ENCODE data around the gene PDE4D. TPM values are rescaled to one million over a fixed set of nuclear protein-coding genes. Genes with fewer than 3 reads are reported as not detected.
A peak's percentile ranks its signal among the peaks of the same experiment; 100 is the strongest.

Gene PDE4D
- total RNA-seq, 4 donors from 2014 or later: 15.9 to 66.3 (median 48.7) TPM

DNA sequence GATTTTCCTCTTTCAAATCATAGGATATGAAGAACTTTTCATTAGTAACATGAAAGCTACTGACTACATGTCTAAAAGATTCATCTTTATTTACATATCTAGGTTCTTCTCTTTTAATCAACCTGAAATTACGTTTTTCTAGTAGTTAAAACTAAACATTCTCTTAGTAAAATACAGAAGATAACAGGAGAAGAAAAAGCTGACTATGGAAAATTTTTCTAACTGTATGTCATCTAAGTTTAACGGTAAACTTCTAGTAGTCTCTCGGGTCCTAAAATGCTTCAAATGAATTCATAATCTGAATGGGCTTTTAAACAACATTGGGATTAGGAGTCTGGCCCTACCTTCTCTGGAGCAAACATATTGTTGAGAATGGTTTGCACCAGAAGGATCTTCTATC is 151.9 kb downstream of the PDE4D start:
- Histone ChIP-seq H3K36me3 (no peaks in the 10 kb centered on the region), H3K9me3 (no peaks in the 10 kb centered on the region), H3K27ac (no peak overlapping the region), H3K4me1 (no peaks in the 10 kb centered on the region), H3K27me3 (no peaks in the 10 kb centered on the region), H3K4me3 (no peak overlapping the region)
- DNase-seq (ENCODE audit: low spot score in 2 of 2): no peak
- 75 to 84% methylated on average over 3 of the region's 3 CpGs for WGBS, 2 donors
- TF ChIP-seq EP300 (IDR thresholded peaks at IDR 0.05): no peak
- TF ChIP-seq, protein P1, sequence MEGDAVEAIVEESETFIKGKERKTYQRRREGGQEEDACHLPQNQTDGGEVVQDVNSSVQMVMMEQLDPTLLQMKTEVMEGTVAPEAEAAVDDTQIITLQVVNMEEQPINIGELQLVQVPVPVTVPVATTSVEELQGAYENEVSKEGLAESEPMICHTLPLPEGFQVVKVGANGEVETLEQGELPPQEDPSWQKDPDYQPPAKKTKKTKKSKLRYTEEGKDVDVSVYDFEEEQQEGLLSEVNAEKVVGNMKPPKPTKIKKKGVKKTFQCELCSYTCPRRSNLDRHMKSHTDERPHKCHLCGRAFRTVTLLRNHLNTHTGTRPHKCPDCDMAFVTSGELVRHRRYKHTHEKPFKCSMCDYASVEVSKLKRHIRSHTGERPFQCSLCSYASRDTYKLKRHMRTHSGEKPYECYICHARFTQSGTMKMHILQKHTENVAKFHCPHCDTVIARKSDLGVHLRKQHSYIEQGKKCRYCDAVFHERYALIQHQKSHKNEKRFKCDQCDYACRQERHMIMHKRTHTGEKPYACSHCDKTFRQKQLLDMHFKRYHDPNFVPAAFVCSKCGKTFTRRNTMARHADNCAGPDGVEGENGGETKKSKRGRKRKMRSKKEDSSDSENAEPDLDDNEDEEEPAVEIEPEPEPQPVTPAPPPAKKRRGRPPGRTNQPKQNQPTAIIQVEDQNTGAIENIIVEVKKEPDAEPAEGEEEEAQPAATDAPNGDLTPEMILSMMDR (IDR thresholded peaks at IDR 0.05): no peak
- no peak for TF ChIP-seq POLR2A (IDR thresholded peaks at IDR 0.05)

DNA sequence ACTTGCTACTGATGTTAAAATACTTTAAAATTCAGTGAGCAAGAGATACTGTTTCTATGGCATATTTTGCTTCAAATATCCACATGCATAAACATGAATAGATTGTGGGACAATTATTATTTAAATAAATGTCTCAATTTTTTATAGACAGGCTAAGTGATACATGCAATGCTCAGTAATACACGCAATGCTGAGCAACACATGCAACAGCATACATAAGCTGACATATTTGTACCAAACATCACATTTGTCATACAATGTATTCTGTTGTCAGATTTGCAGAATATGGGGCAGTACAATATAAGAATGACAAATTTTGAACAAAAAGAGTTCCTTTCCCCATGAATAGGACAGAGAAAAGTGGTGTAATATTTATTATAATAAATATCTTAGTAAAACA is 155.5 kb downstream of the PDE4D start:
- 59 to 61% methylated on average over 1 of the region's 1 CpG for WGBS, 2 donors
- H3K36me3 ChIP-seq: no peaks in the 10 kb centered on the region
- no peaks in the 10 kb centered on the region for H3K9me3 ChIP-seq
- H3K27ac ChIP-seq: no peak overlapping the region
- no peak overlapping the region for H3K4me3 ChIP-seq
- DNase-seq (ENCODE audit: low spot score in 2 of 2): no peak
- TF ChIP-seq, protein P1 (IDR thresholded peaks at IDR 0.05): no peak
- TF ChIP-seq POLR2A (IDR thresholded peaks at IDR 0.05): no peak
- no peak for TF ChIP-seq EP300 (IDR thresholded peaks at IDR 0.05)
- H3K27me3 ChIP-seq: no peaks in the 10 kb centered on the region
- H3K4me1 ChIP-seq: no peaks in the 10 kb centered on the region

DNA sequence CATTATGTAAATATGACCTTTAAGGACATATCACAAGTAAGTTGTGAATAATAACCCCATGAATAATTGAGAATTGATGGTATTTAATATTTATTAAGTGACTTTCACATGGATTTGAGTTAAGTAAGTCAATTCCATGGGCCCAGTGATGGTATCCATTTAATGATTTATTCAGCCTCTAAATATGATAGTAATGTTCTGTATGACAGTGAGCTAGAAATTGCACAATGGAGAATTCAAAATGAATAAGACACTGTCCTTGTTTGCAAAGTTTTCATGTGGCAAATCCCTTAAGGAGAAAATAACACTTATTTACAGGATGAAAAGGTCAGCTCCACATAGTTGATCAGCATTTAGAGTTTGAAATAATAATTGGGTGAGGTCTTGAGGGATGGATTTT is 160.7 kb downstream of the PDE4D start:
- TF ChIP-seq, protein P1 (IDR thresholded peaks at IDR 0.05): no peak
- TF ChIP-seq POLR2A (IDR thresholded peaks at IDR 0.05) (no peak), EP300 (IDR thresholded peaks at IDR 0.05) (no peak)
- no peak overlapping the region for H3K4me3 ChIP-seq
- no peak for DNase-seq (ENCODE audit: low spot score in 2 of 2)
- H3K4me1 ChIP-seq: peaks cover 0 to 4% (median 2%) of the 10 kb centered on the region in 4 donors
- no peaks in the 10 kb centered on the region for H3K27me3 ChIP-seq
- H3K27ac ChIP-seq: peak overlapping the region in 3 of 4 donors; percentile 26 to 43 (median 31)
- H3K36me3 ChIP-seq: no peaks in the 10 kb centered on the region
- no peaks in the 10 kb centered on the region for H3K9me3 ChIP-seq

DNA sequence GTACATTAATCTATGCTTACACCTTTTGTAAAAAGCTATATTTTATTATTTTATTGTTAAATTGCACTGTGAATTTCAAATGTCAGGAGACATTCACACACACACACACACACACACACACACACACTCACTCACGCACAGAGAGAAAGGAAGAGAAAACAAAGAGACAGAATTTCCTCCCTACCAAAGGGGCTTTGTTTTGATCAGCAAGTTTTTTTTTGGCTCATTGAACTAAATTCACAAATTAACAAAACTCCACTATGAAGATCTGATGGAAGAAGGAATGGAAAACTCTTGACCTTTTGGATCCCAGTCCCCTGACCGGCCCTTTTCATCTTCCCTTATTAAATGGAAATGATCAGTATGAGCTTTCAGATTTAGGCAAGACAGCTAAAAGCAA is 161.2 kb downstream of the PDE4D start:
- no peak for TF ChIP-seq EP300 (IDR thresholded peaks at IDR 0.05)
- no peak for TF ChIP-seq POLR2A (IDR thresholded peaks at IDR 0.05)
- TF ChIP-seq, protein P1 (IDR thresholded peaks at IDR 0.05): no peak

DNA sequence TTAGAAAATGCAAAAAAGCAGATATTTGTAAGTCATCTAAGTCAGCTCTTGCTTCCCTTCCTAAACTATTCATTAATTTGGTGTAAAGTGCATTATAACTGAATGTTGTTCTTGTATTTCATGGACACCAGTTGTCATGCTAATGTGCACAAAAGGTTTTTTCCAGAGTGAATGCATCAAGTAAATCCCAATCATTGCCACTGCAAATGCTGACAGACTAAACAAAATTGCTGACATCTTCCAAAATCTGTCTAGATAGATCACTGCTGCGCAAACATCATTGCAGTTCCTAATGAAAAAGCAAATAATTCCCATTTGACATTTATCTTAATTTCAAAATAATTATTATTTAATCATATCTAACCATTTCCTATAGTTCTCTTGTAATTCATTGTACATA is 161.7 kb downstream of the PDE4D start:
- H3K27ac ChIP-seq: peak overlapping the region in 1 of 4 donors; percentile 26
- no peak overlapping the region for H3K4me3 ChIP-seq
- TF ChIP-seq, protein P1 (IDR thresholded peaks at IDR 0.05): no peak
- TF ChIP-seq EP300 (IDR thresholded peaks at IDR 0.05): no peak
- no peak for TF ChIP-seq POLR2A (IDR thresholded peaks at IDR 0.05)

More for the DNA sequence above, 161.2 kb downstream of the PDE4D start:
- 22 to 31% methylated on average over 2 of the region's 2 CpGs for WGBS, 2 donors
- Histone ChIP-seq H3K27me3 (no peaks in the 10 kb centered on the region), H3K36me3 (no peaks in the 10 kb centered on the region), H3K9me3 (no peaks in the 10 kb centered on the region), H3K4me3 (no peak overlapping the region), H3K4me1 (peaks cover 0 to 4% (median 2%) of the 10 kb centered on the region in 4 donors), H3K27ac (peak overlapping the region in 3 of 4 donors; percentile 26 to 43 (median 31))
- no peak for DNase-seq (ENCODE audit: low spot score in 2 of 2)

More for the DNA sequence above, 161.7 kb downstream of the PDE4D start:
- Histone ChIP-seq H3K9me3 (no peaks in the 10 kb centered on the region), H3K27me3 (no peaks in the 10 kb centered on the region), H3K4me1 (peaks cover 0 to 4% (median 2%) of the 10 kb centered on the region in 4 donors), H3K36me3 (no peaks in the 10 kb centered on the region)
- DNase-seq (ENCODE audit: low spot score in 2 of 2): no peak
- WGBS, 2 donors: 86 to 95% methylated on average over 1 of the region's 1 CpG

Measured in tibial nerve (tissue), 4 donors.